Nephron progenitor cell (in vitro differentiated cells): Measurements from ENCODE around the gene HMGXB4.

ENCODE experiments used
- DNase-seq: peaks from one replicate; pipeline ENCODE4 v3.0.0; 2021
- H3K27ac Mint-ChIP-seq: 2 replicates; pipeline ENCODE4 v1.8.0; 2021; ENCODE audit warnings: mild to moderate bottlenecking, moderate library complexity, mixed read lengths
- H3K27me3 Mint-ChIP-seq: 2 replicates; pipeline ENCODE4 v1.8.0; 2021; ENCODE audit warnings: mild to moderate bottlenecking, low read depth, mixed read lengths; ENCODE audit not compliant: poor library complexity
- H3K36me3 Mint-ChIP-seq: 2 replicates; pipeline ENCODE4 v1.8.0; 2021; ENCODE audit warnings: low read depth, mixed read lengths
- H3K4me1 Mint-ChIP-seq: 2 replicates; pipeline ENCODE4 v1.8.0; 2021; ENCODE audit warnings: mixed read lengths
- H3K4me3 Mint-ChIP-seq: 2 replicates; pipeline ENCODE4 v1.8.0; 2021; ENCODE audit warnings: mild to moderate bottlenecking, moderate library complexity, mixed read lengths
- H3K9me3 Mint-ChIP-seq: 2 replicates; pipeline ENCODE4 v1.8.0; 2021; ENCODE audit warnings: mild to moderate bottlenecking, moderate library complexity, mixed read lengths
- CTCF ChIP-seq: fragments of 200-600 bp; sonication (generic); IDR thresholded peaks from 2 replicates; pipeline ENCODE4 v1.5.0; 2021; ENCODE audit warnings: antibody characterized with exemption

HMGXB4 gene

GRCh38 chr22:35330258-35330861, 73.1 kb downstream of the HMGXB4 start:
- no peaks in the 10 kb centered on the region for H3K9me3 Mint-ChIP-seq
- peak overlapping the region; percentile 96 for H3K27ac Mint-ChIP-seq
- peaks cover 31% of the 10 kb centered on the region for H3K36me3 Mint-ChIP-seq
- H3K4me1 Mint-ChIP-seq, result peaks cover 12% of the 10 kb centered on the region
- no peaks in the 10 kb centered on the region for H3K27me3 Mint-ChIP-seq
- no peak for TF ChIP-seq CTCF
- no peak for DNase-seq
- H3K4me3 Mint-ChIP-seq, result no peak overlapping the region

- Mint-ChIP-seq H3K36me3 (peaks cover 25% of the 10 kb centered on the region), H3K4me3 (no peak overlapping the region), H3K27me3 (no peaks in the 10 kb centered on the region), H3K4me1 (peaks cover 14% of the 10 kb centered on the region), H3K27ac (no peak overlapping the region), H3K9me3 (no peaks in the 10 kb centered on the region)
- no peak for DNase-seq
- no peak for TF ChIP-seq CTCF
These were observed 75.0 kb downstream of the HMGXB4 start for GRCh38 chr22:35332278-35332677.

- Mint-ChIP-seq H3K27me3 (no peaks in the 10 kb centered on the region), H3K9me3 (no peaks in the 10 kb centered on the region)
- no peak for TF ChIP-seq CTCF
These were observed 75.9 kb downstream of the HMGXB4 start for GRCh38 chr22:35333220-35333619.

GRCh38 chr22:35334004-35334403, 76.7 kb downstream of the HMGXB4 start:
- Mint-ChIP-seq H3K27me3 (no peaks in the 10 kb centered on the region), H3K36me3 (peaks cover 21% of the 10 kb centered on the region), H3K27ac (peak overlapping the region; percentile 88), H3K4me1 (peaks cover 26% of the 10 kb centered on the region), H3K4me3 (no peak overlapping the region), H3K9me3 (no peaks in the 10 kb centered on the region)
- DNase-seq, result no peak
- TF ChIP-seq CTCF, result no peak

More at GRCh38 chr22:35333220-35333619, 75.9 kb downstream of the HMGXB4 start:
- DNase-seq, result no peak
- no peak overlapping the region for H3K27ac Mint-ChIP-seq
- peaks cover 24% of the 10 kb centered on the region for H3K4me1 Mint-ChIP-seq
- no peak overlapping the region for H3K4me3 Mint-ChIP-seq
- H3K36me3 Mint-ChIP-seq, result peaks cover 21% of the 10 kb centered on the region

- no peak for DNase-seq
- no peak overlapping the region for H3K4me3 Mint-ChIP-seq
- peak overlapping the region; percentile 92 for H3K27ac Mint-ChIP-seq
- no peak for TF ChIP-seq CTCF
- no peaks in the 10 kb centered on the region for H3K9me3 Mint-ChIP-seq
- peaks cover 22% of the 10 kb centered on the region for H3K36me3 Mint-ChIP-seq
- no peaks in the 10 kb centered on the region for H3K27me3 Mint-ChIP-seq
- H3K4me1 Mint-ChIP-seq, result peaks cover 22% of the 10 kb centered on the region
These were observed 78.2 kb downstream of the HMGXB4 start for GRCh38 chr22:35335468-35335867.
